Measurements from ENCODE around the gene FAM184A. TPM values are rescaled to one million over a fixed set of nuclear protein-coding genes. Genes with fewer than 3 reads are reported as not detected.

FAM184A gene
- total and polyA plus RNA-seq, 2 of the 13 experiments (the other 11 are each of a cell fraction or from before 2014, with no cell fraction given): 7.0 to 18.0 TPM

DNA sequence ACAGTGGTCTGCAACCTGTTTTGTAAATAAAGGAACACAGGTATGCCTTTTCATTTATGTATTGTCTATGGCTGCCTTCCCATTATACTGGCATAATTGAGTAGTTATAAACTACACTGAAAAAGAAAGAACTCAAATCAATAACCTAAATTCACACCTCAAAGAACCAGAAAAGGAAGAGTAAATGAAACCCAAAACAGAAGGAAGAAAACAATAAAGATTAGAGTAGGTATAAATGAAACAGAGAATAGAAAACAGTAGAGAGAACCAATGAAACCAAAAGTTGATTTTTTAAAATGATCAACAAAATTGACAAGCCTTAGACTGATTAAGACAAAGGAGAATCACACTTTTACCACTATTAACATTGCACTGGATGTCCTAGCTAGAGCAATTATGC, 34.7 kb downstream of the FAM184A start:
- FAIRE-seq (no peak), ATAC-seq (no peak), DNase-seq (ENCODE audit: low spot score) (no peak)
- Histone ChIP-seq H3K27ac (ENCODE audit: extremely low read length, insufficient read depth, low read length) (no peak overlapping the region), H3K36me3 (replicated peaks in 1 of 2; ENCODE audit: control insufficient read depth in 1 of 2, insufficient read depth in 2 of 2, low read length in 2 of 2) (no peaks in the 10 kb centered on the region), H3K9me3 (ENCODE audit: low read length) (no peaks in the 10 kb centered on the region), H2AFZ (ENCODE audit: low read length) (no peak overlapping the region), H3K27me3 (ENCODE audit: control insufficient read depth in 1 of 2, insufficient read depth in 2 of 2, low read length in 2 of 2) (no peaks in the 10 kb centered on the region), H3K4me2 (ENCODE audit: low read depth, low read length) (no peak overlapping the region), H3K4me1 (ENCODE audit: insufficient read depth, low read length) (no peaks in the 10 kb centered on the region), H3K4me3 (replicated peaks in 1 of 3; ENCODE audit: insufficient read depth in 1 of 3, low read depth in 2 of 3, low read length in 3 of 3) (no peak overlapping the region), H4K20me1 (ENCODE audit: insufficient read depth, low read length) (no peaks in the 10 kb centered on the region), H3K9ac (ENCODE audit: insufficient read depth, low read depth, low read length) (no peak overlapping the region), H3K79me2 (ENCODE audit: insufficient read depth, low read length) (no peaks in the 10 kb centered on the region)
- POLR2A ChIA-PET: no interaction called here
- TF ChIP-seq ZBTB42 (CRISPR knock-in tag; IDR thresholded peaks at IDR 0.05): no peak
- no peak for TF ChIP-seq FIP1L1 (IDR thresholded peaks at IDR 0.05; ENCODE audit: borderline replicate concordance, insufficient read depth, low read depth, low read length)
- no peak for TF ChIP-seq ZNF382 (CRISPR knock-in tag; IDR thresholded peaks at IDR 0.05; ENCODE audit: borderline replicate concordance)
- TF ChIP-seq, protein P1, sequence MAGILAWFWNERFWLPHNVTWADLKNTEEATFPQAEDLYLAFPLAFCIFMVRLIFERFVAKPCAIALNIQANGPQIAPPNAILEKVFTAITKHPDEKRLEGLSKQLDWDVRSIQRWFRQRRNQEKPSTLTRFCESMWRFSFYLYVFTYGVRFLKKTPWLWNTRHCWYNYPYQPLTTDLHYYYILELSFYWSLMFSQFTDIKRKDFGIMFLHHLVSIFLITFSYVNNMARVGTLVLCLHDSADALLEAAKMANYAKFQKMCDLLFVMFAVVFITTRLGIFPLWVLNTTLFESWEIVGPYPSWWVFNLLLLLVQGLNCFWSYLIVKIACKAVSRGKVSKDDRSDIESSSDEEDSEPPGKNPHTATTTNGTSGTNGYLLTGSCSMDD (CRISPR knock-in tag; IDR thresholded peaks at IDR 0.05): no peak
- no peak for TF ChIP-seq ZNF124 (CRISPR knock-in tag; IDR thresholded peaks at IDR 0.05)
- no peak for TF ChIP-seq JUNB (CRISPR knock-in tag; IDR thresholded peaks at IDR 0.05; ENCODE audit: borderline replicate concordance)
- TF ChIP-seq ZNF138 (CRISPR knock-in tag; IDR thresholded peaks at IDR 0.05; ENCODE audit: low read depth): no peak
- no peak for TF ChIP-seq ZNF775 (CRISPR knock-in tag; IDR thresholded peaks at IDR 0.05; ENCODE audit: borderline replicate concordance)
- TF ChIP-seq ZZZ3 (CRISPR knock-in tag; IDR thresholded peaks at IDR 0.05; ENCODE audit: borderline replicate concordance): no peak
- TF ChIP-seq MBNL3 (CRISPR knock-in tag; conservative IDR thresholded peaks at IDR 0.05): no peak
- TF ChIP-seq, protein P2, sequence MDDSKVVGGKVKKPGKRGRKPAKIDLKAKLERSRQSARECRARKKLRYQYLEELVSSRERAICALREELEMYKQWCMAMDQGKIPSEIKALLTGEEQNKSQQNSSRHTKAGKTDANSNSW (CRISPR knock-in tag; IDR thresholded peaks at IDR 0.05; ENCODE audit: borderline replicate concordance): no peak
- no peak for TF ChIP-seq ZNF282 (IDR thresholded peaks at IDR 0.05; ENCODE audit: partially characterized antibody)
- no peak for TF ChIP-seq HOXA3 (CRISPR knock-in tag; IDR thresholded peaks at IDR 0.05)
- in situ Hi-C loops (cut with HindIII; ENCODE audit: extremely low pct_ligation_motif_present, low pct_unique_long_range_greater_than_20kb): no loop called here
- BruUV-seq (replicated peaks): no TSS peak
- intact Hi-C loops (cut with micrococcal nuclease; ENCODE audit: unreplicated experiment): no loop called here
- CTCF ChIA-PET (ENCODE audit: low intra/inter-chr PET ratio, low total read pairs): no interaction called here
